Hepatocyte (in vitro differentiated cells): Measurements from ENCODE around the gene HKDC1.

Source experiments
- EZH2 ChIP-seq: fragments of 200-600 bp; sonication (generic); IDR thresholded peaks from 2 replicates; pipeline ENCODE4 v1.6.1; 2016; ENCODE audit warnings: antibody characterized with exemption, mild to moderate bottlenecking, borderline replicate concordance
- EZH2phosphoT487 ChIP-seq: fragments of 200-600 bp; sonication (generic); IDR thresholded peaks from one replicate; pipeline ENCODE4 v1.6.1; 2018; ENCODE audit warnings: antibody characterized with exemption, mild to moderate bottlenecking, low read depth, moderate library complexity; ENCODE audit not compliant: unreplicated experiment, severe bottlenecking
- TF ChIP-seq, protein P1 (sequence below): fragments of 200-600 bp; sonication (generic); IDR thresholded peaks from 2 replicates; pipeline ENCODE4 v1.5.1; 2016; ENCODE audit warnings: antibody characterized with exemption, mild to moderate bottlenecking; ENCODE audit not compliant: poor library complexity

DNA sequence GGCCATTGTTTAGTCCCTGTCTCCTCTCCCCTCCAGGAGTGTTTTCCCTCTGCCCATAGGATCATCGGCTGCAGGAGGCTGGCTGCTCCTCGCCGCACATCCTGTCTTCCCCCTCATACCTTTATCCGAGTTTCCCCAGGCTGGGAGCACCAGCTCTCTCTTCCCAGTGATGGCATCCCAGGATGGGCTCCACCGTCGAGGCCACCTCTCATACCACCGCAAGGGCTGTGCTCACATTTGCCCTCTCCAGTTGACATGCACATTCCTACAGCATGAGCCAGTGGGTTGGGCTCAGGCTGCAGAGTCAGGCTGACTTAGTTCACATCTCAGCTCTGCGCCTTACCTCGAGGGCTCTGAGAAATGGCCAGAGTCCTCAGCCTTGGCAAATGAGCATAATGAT lies 12.1 kb downstream of the HKDC1 start:
- TF ChIP-seq, protein P1, sequence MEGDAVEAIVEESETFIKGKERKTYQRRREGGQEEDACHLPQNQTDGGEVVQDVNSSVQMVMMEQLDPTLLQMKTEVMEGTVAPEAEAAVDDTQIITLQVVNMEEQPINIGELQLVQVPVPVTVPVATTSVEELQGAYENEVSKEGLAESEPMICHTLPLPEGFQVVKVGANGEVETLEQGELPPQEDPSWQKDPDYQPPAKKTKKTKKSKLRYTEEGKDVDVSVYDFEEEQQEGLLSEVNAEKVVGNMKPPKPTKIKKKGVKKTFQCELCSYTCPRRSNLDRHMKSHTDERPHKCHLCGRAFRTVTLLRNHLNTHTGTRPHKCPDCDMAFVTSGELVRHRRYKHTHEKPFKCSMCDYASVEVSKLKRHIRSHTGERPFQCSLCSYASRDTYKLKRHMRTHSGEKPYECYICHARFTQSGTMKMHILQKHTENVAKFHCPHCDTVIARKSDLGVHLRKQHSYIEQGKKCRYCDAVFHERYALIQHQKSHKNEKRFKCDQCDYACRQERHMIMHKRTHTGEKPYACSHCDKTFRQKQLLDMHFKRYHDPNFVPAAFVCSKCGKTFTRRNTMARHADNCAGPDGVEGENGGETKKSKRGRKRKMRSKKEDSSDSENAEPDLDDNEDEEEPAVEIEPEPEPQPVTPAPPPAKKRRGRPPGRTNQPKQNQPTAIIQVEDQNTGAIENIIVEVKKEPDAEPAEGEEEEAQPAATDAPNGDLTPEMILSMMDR: no peak
- no peak for TF ChIP-seq EZH2phosphoT487
- TF ChIP-seq EZH2: no peak
